SK-N-SH (cell line): Measurements from ENCODE around the gene AKR7A2. TPM values are rescaled to one million over a fixed set of nuclear protein-coding genes. Genes with fewer than 3 reads are reported as not detected.

Source experiments
- CTCF ChIA-PET: fragments of 300-600, 350-600 bp; formaldehyde crosslinking; extraction: SDS; loops from one replicate; lab custom pipeline; 2021; lab: Yijun Ruan, JAX
- POLR2A ChIA-PET: fragments of 350-600 bp; sonication (Branson Sonifier 250); formaldehyde crosslinking; extraction: SDS; loops from one replicate; lab custom pipeline; 2020; ENCODE audit warnings: antibody characterized with exemption, inconsistent platforms; lab: Yijun Ruan, JAX
- DNase-seq: peaks from one replicate; pipeline ENCODE4 v3.0.0; 2012
- H2AFZ ChIP-seq: fragments of 200-600 bp; sonication (generic); 2 replicates; pipeline ENCODE4 v1.8.1; 2016; ENCODE audit warnings: antibody characterized with exemption, mild to moderate bottlenecking, low read depth
- H3F3A ChIP-seq: fragments of 200-600 bp; sonication (generic); replicated peaks from 2 replicates; pipeline ENCODE3; 2016; ENCODE audit warnings: antibody characterized with exemption, mild to moderate bottlenecking; ENCODE audit not compliant: insufficient read depth
- H3K27ac ChIP-seq, 2 experiments: fragments of 200-500 bp in 1 of 2; fragments of 200-600 bp in 1 of 2; sonication (Bioruptor generic) in 1 of 2; sonication (generic), shearing (Covaris generic) in 1 of 2; 2 replicates each; pipeline versions ENCODE4 v1.5.1 to v1.6.1; 2014 to 2016; ENCODE audit warnings: low read depth in 2 of 2, inconsistent platforms in 1 of 2, low read length in 1 of 2, mild to moderate bottlenecking in 1 of 2, mixed read lengths in 1 of 2
- H3K27me3 ChIP-seq: fragments of 200-600 bp; sonication (generic), shearing (Covaris generic); 2 replicates; pipeline ENCODE4 v1.6.1; 2016; ENCODE audit warnings: mixed run types; ENCODE audit not compliant: insufficient read depth
- H3K36me3 ChIP-seq, 2 experiments: fragments of 200-500 bp in 1 of 2; fragments of 200-600 bp in 1 of 2; sonication (Bioruptor generic) in 1 of 2; sonication (generic) in 1 of 2; replicated peaks in 1 of 2; 2 replicates each; pipeline versions ENCODE3 to v1.5.1; 2014 to 2016; ENCODE audit warnings: low read length in 1 of 2, mild to moderate bottlenecking in 1 of 2; ENCODE audit not compliant: insufficient read depth in 2 of 2, control insufficient read depth in 1 of 2
- H3K4me1 ChIP-seq, 2 experiments: fragments of 200-500 bp in 1 of 2; fragments of 200-600 bp in 1 of 2; sonication (Bioruptor generic) in 1 of 2; sonication (generic), shearing (Covaris generic) in 1 of 2; 2 replicates each; pipeline versions ENCODE4 v1.5.1 to v1.6.1; 2014 to 2016; ENCODE audit warnings: low read depth in 1 of 2, low read length in 1 of 2, mixed run types in 1 of 2; ENCODE audit not compliant: insufficient read depth in 2 of 2, control insufficient read depth in 1 of 2
- H3K4me2 ChIP-seq: fragments of 200-600 bp; sonication (generic), shearing (Covaris generic); 2 replicates; pipeline ENCODE4 v1.6.1; 2017; ENCODE audit warnings: mixed run types
- H3K4me3 ChIP-seq, 2 experiments: fragments of 200-500 bp in 1 of 2; fragments of 200-600 bp in 1 of 2; sonication (Bioruptor generic) in 1 of 2; sonication (generic), shearing (Covaris generic) in 1 of 2; 2 replicates each; pipeline versions ENCODE4 v1.5.1 to v1.8.1; 2014 to 2016; ENCODE audit warnings: low read depth in 2 of 2, inconsistent platforms in 1 of 2, low read length in 1 of 2, mild to moderate bottlenecking in 1 of 2, mixed read lengths in 1 of 2, moderate library complexity in 1 of 2
- H3K79me2 ChIP-seq: fragments of 200-600 bp; sonication (generic); 2 replicates; pipeline ENCODE4 v1.8.1; 2017; ENCODE audit warnings: mild to moderate bottlenecking; ENCODE audit not compliant: insufficient read depth
- H3K9ac ChIP-seq: fragments of 200-600 bp; sonication (generic); 2 replicates; pipeline ENCODE4 v1.6.1; 2017; ENCODE audit warnings: mixed run types
- H3K9me2 ChIP-seq: fragments of 200-600 bp; sonication (generic); 2 replicates; pipeline ENCODE4 v1.6.1; 2017; ENCODE audit warnings: mixed run types
- H3K9me3 ChIP-seq: fragments of 200-600 bp; sonication (generic); 2 replicates; pipeline ENCODE4 v1.6.1; 2017; ENCODE audit warnings: mixed run types, mild to moderate bottlenecking, moderate library complexity
- H4K20me1 ChIP-seq: fragments of 200-600 bp; sonication (generic); 2 replicates; pipeline ENCODE4 v1.6.1; 2017; ENCODE audit warnings: mild to moderate bottlenecking, mixed run types; ENCODE audit not compliant: insufficient read depth
- CHD2 ChIP-seq: fragments of 150-350 bp; IDR thresholded peaks from 2 replicates; pipeline ENCODE4 v1.6.1; 2018; ENCODE audit warnings: low read length; ENCODE audit not compliant: partially characterized antibody
- ELF1 ChIP-seq: IDR thresholded peaks from 2 replicates; pipeline ENCODE4 v1.4.0; 2012
- EP300 ChIP-seq, 2 experiments: IDR thresholded peaks; 2 replicates each; pipeline versions ENCODE4 v1.4.0 to v1.6.1; 2012; ENCODE audit warnings: borderline replicate concordance in 1 of 2, low read depth in 1 of 2, low read length in 1 of 2
- EZH2phosphoT487 ChIP-seq: fragments of 200-600 bp; sonication (generic); IDR thresholded peaks from 2 replicates; pipeline ENCODE4 v1.6.1; 2017; ENCODE audit warnings: low read depth, mixed run types, mild to moderate bottlenecking, antibody characterized with exemption, moderate library complexity, borderline replicate concordance
- FOSL2 ChIP-seq: IDR thresholded peaks from 2 replicates; pipeline ENCODE4 v1.4.0; 2012; ENCODE audit warnings: low read depth, mild to moderate bottlenecking, moderate library complexity, borderline replicate concordance
- FOXJ3 ChIP-seq: sonication (generic); formaldehyde crosslinking; IDR thresholded peaks from 2 replicates; pipeline ENCODE4 v1.5.1; 2020; ENCODE audit warnings: mild to moderate bottlenecking, missing genetic modification reagents
- GABPA ChIP-seq: IDR thresholded peaks from 2 replicates; pipeline ENCODE4 v1.4.0; 2012; ENCODE audit warnings: low read depth, mild to moderate bottlenecking
- GATA2 ChIP-seq: sonication (generic); formaldehyde crosslinking; IDR thresholded peaks from 2 replicates; pipeline ENCODE4 v1.5.0; 2020; ENCODE audit warnings: mild to moderate bottlenecking, missing genetic modification reagents
- JUND ChIP-seq: IDR thresholded peaks from 2 replicates; pipeline ENCODE4 v1.4.0; 2012
- MEF2A ChIP-seq: IDR thresholded peaks from 2 replicates; pipeline ENCODE4 v1.4.0; 2012; ENCODE audit warnings: low read depth, borderline replicate concordance
- MXI1 ChIP-seq: IDR thresholded peaks from 2 replicates; pipeline ENCODE4 v1.6.1; 2012; ENCODE audit warnings: mild to moderate bottlenecking, low read depth, low read length, improper control_type of control experiment
- NFIC ChIP-seq: IDR thresholded peaks from 2 replicates; pipeline ENCODE4 v1.4.0; 2012; ENCODE audit warnings: borderline replicate concordance
- NRF1 ChIP-seq: IDR thresholded peaks from 2 replicates; pipeline ENCODE4 v1.6.1; 2012; ENCODE audit warnings: low read depth, mild to moderate bottlenecking, low read length
- RAD21 ChIP-seq: IDR thresholded peaks from 2 replicates; pipeline ENCODE4 v1.6.1; 2012; ENCODE audit warnings: mild to moderate bottlenecking, low read length
- RCOR1 ChIP-seq: fragments of 150-350 bp; IDR thresholded peaks from 2 replicates; pipeline ENCODE4 v1.6.1; 2017; ENCODE audit warnings: antibody characterized with exemption, low read length
- RFX5 ChIP-seq: IDR thresholded peaks from 2 replicates; pipeline ENCODE4 v1.6.1; 2012; ENCODE audit warnings: mild to moderate bottlenecking, improper control_type of control experiment, low read length
- RXRA ChIP-seq: IDR thresholded peaks from 2 replicates; pipeline ENCODE4 v1.4.0; 2012; ENCODE audit warnings: low read depth, mild to moderate bottlenecking, borderline replicate concordance
- SMC3 ChIP-seq: IDR thresholded peaks from 2 replicates; pipeline ENCODE4 v1.6.1; 2012; ENCODE audit warnings: low read depth, low read length, improper control_type of control experiment
- TAF1 ChIP-seq: IDR thresholded peaks from 2 replicates; pipeline ENCODE4 v1.6.1; 2012; ENCODE audit warnings: low read depth, mild to moderate bottlenecking, low read length, moderate library complexity, borderline replicate concordance
- TCF12 ChIP-seq: IDR thresholded peaks from 2 replicates; pipeline ENCODE4 v1.4.0; 2012
- TEAD4 ChIP-seq: IDR thresholded peaks from 2 replicates; pipeline ENCODE4 v1.4.0; 2012; ENCODE audit warnings: mild to moderate bottlenecking, borderline replicate concordance; ENCODE audit not compliant: insufficient read depth
- YY1 ChIP-seq: IDR thresholded peaks from 2 replicates; pipeline ENCODE4 v1.4.0; 2012; ENCODE audit warnings: low read depth, mild to moderate bottlenecking
- whole genome bisulfite sequencing: methylation state at CpG from one replicate; pipeline ENCODE4 v1.1.6; 2017; ENCODE audit warnings: low lambda C conversion rate; 5-methylcytosine and 5-hydroxymethylcytosine counted together
- polyA plus RNA-seq, 3 experiments: library from polyadenylated mRNA; depleted of rRNA; stranded (reverse); fragments of >200 nt; gene quantifications; 2 replicates each; pipeline ENCODE4 v1.2.3, GENCODE V29; 2012
- TF ChIP-seq, protein P1 (sequence below): fragments of 150-350 bp; IDR thresholded peaks from 2 replicates; pipeline ENCODE4 v1.6.1; 2016; ENCODE audit warnings: mild to moderate bottlenecking, low read depth, low read length
- TF ChIP-seq, protein P2 (sequence below): IDR thresholded peaks from 2 replicates; pipeline ENCODE4 v1.4.0; 2012; ENCODE audit warnings: low read depth, borderline replicate concordance
- TF ChIP-seq, protein P3 (sequence below): fragments of 200-600 bp; sonication (generic); IDR thresholded peaks from 2 replicates; pipeline ENCODE4 v1.6.1; 2017; ENCODE audit warnings: antibody characterized with exemption, mild to moderate bottlenecking, moderate library complexity
- TF ChIP-seq, protein P4 (sequence below): IDR thresholded peaks from 2 replicates; pipeline ENCODE4; 2012
- TF ChIP-seq, protein P5 (sequence below): IDR thresholded peaks from 2 replicates; pipeline ENCODE4 v1.4.0; 2012; ENCODE audit warnings: low read depth, borderline replicate concordance

The AKR7A2 gene
- 36.8 and 40.7 TPM in 2 replicates for polyA plus RNA-seq (2012; rRNA removed)
- polyA plus RNA-seq (2012; cell fraction: cytosol; rRNA removed): 26.8 and 34.6 TPM in 2 replicates
- polyA plus RNA-seq (2012; cell fraction: nucleus; rRNA removed): 25.4 and 31.4 TPM in 2 replicates

DNA sequence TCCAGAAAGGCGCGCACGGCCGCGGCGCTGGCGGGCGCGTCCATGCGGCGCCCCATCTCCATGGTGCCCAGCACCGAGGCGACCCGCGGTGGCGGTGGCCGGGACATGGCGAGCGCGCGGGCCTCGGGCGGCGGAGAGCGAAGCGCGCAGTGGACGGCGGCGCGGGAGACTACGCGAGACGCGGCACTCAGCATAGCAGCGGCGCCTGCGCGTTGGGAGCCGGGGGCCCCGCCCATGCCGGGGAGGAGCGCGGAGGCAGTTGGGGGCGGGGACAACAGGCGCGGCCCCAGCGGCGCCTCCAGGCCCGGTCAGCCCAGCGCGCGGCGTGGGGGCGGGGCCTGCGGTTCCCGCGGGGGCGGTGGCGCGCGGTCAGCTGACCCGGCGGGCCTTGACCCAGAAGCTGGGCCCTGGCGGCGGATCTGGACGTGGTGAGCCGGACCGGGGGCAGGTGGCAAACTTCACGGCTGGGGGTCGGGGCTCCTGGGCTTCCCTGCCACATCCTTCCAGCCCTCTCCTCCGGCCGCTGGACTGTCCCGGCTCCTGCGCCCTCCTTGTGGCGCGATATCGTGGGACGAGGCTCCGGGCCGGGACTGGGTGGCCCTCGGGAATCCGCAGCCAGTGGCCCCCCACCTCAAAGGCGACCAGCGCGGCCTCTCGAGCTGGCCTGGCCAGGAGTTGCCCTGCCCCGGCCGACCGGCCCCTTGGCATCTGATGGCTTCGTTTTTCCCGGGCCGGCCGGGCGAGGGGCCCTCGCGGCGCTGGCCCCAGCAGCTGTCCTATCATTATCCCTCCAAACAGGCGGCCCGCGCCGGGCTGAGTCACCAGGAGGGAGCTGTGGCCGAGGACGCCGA, at the start of gene AKR7A2, which contains the start of gene SLC66A1:
TSS of gene AKR7A2 (minus strand) at position 214 of the 851 bp plus-strand sequence. CDS start at position 194, 20 bp downstream.
TSS of gene SLC66A1 (plus strand) at position 396 of the 851 bp plus-strand sequence. CDS start 5,352 bp downstream, outside the sequence.
- H3K79me2 ChIP-seq: peaks cover 71% of the 10 kb centered on the region
- CTCF ChIA-PET: interaction anchor here (0.6 to 2.4 kb wide), 10 partner anchors 11 to 370 kb away, joined by 3 to 8 read pairs (median 4); partner anchors contain the start of gene NBL1
- H3K9ac ChIP-seq: peak within 1 kb of the TSS; percentile 88
- TF ChIP-seq YY1 (no peak), SMC3 (no peak), TAF1 (peak; percentile 82), ELF1 (no peak), RCOR1 (no peak), MEF2A (no peak), RAD21 (no peak), TEAD4 (no peak), FOXJ3 (CRISPR knock-in tag) (no peak), GATA2 (CRISPR knock-in tag) (no peak), CHD2 (peak; percentile 97), RFX5 (no peak), RXRA (no peak), GABPA (no peak), MXI1 (peak; percentile 77), FOSL2 (peak; percentile 34; the same call in 1 of the 2 replicates), TCF12 (no peak), EZH2phosphoT487 (no peak), JUND (no peak), NFIC (no peak), NRF1 (peak; percentile 86), EP300 (IDR thresholded peaks at IDR 0.05; ENCODE audit: borderline replicate concordance in 1 of 2, low read depth in 1 of 2, low read length in 1 of 2) (no peak)
- TF ChIP-seq, protein P1, sequence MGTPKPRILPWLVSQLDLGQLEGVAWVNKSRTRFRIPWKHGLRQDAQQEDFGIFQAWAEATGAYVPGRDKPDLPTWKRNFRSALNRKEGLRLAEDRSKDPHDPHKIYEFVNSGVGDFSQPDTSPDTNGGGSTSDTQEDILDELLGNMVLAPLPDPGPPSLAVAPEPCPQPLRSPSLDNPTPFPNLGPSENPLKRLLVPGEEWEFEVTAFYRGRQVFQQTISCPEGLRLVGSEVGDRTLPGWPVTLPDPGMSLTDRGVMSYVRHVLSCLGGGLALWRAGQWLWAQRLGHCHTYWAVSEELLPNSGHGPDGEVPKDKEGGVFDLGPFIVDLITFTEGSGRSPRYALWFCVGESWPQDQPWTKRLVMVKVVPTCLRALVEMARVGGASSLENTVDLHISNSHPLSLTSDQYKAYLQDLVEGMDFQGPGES: no peak
- TF ChIP-seq, protein P2, sequence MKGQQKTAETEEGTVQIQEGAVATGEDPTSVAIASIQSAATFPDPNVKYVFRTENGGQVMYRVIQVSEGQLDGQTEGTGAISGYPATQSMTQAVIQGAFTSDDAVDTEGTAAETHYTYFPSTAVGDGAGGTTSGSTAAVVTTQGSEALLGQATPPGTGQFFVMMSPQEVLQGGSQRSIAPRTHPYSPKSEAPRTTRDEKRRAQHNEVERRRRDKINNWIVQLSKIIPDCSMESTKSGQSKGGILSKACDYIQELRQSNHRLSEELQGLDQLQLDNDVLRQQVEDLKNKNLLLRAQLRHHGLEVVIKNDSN: peak; percentile 88
- TF ChIP-seq, protein P3, sequence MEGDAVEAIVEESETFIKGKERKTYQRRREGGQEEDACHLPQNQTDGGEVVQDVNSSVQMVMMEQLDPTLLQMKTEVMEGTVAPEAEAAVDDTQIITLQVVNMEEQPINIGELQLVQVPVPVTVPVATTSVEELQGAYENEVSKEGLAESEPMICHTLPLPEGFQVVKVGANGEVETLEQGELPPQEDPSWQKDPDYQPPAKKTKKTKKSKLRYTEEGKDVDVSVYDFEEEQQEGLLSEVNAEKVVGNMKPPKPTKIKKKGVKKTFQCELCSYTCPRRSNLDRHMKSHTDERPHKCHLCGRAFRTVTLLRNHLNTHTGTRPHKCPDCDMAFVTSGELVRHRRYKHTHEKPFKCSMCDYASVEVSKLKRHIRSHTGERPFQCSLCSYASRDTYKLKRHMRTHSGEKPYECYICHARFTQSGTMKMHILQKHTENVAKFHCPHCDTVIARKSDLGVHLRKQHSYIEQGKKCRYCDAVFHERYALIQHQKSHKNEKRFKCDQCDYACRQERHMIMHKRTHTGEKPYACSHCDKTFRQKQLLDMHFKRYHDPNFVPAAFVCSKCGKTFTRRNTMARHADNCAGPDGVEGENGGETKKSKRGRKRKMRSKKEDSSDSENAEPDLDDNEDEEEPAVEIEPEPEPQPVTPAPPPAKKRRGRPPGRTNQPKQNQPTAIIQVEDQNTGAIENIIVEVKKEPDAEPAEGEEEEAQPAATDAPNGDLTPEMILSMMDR: no peak
- TF ChIP-seq, protein P4, sequence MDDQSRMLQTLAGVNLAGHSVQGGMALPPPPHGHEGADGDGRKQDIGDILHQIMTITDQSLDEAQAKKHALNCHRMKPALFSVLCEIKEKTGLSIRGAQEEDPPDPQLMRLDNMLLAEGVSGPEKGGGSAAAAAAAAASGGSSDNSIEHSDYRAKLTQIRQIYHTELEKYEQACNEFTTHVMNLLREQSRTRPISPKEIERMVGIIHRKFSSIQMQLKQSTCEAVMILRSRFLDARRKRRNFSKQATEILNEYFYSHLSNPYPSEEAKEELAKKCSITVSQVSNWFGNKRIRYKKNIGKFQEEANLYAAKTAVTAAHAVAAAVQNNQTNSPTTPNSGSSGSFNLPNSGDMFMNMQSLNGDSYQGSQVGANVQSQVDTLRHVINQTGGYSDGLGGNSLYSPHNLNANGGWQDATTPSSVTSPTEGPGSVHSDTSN: no peak
- TF ChIP-seq, protein P5, sequence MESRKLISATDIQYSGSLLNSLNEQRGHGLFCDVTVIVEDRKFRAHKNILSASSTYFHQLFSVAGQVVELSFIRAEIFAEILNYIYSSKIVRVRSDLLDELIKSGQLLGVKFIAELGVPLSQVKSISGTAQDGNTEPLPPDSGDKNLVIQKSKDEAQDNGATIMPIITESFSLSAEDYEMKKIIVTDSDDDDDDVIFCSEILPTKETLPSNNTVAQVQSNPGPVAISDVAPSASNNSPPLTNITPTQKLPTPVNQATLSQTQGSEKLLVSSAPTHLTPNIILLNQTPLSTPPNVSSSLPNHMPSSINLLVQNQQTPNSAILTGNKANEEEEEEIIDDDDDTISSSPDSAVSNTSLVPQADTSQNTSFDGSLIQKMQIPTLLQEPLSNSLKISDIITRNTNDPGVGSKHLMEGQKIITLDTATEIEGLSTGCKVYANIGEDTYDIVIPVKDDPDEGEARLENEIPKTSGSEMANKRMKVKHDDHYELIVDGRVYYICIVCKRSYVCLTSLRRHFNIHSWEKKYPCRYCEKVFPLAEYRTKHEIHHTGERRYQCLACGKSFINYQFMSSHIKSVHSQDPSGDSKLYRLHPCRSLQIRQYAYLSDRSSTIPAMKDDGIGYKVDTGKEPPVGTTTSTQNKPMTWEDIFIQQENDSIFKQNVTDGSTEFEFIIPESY: peak; percentile 86; the same call in 1 of the 2 replicates

More for the DNA sequence above, at the start of gene AKR7A2, which contains the start of gene SLC66A1:
- Histone ChIP-seq H3K27ac (peak within 1 kb of the TSS; percentile 70 to 71), H3F3A (no peaks in the 10 kb centered on the region), H3K4me1 (peaks cover 5 to 25% of the 10 kb centered on the region in 2 experiments; a peak in 1 of 4 replicates), H3K27me3 (no peaks in the 10 kb centered on the region), H3K4me3 (peak within 1 kb of the TSS; percentile 82 to 85), H3K36me3 (peaks cover 3 to 13% of the 10 kb centered on the region in 2 experiments), H3K4me2 (peak within 1 kb of the TSS; percentile 98), H3K9me2 (no peaks in the 10 kb centered on the region), H3K9me3 (no peaks in the 10 kb centered on the region), H4K20me1 (peaks cover 19% of the 10 kb centered on the region), H2AFZ (peak within 1 kb of the TSS; percentile 64)
- POLR2A ChIA-PET: interaction anchor here (0.7 to 2.0 kb wide), 4 partner anchors 10 to 43 kb away, joined by 3 to 4 read pairs (median 4); no protein-coding TSS in a partner anchor
- WGBS: 0% methylated on average over 15 of the region's 105 CpGs
- DNase-seq: peak; percentile 100
